SK-N-MC (cell line): ENCODE measurements around the gene SIK2.

ENCODE experiments used
- DNase-seq: peaks from one replicate; pipeline ENCODE4 v3.0.0-alpha.2; 2011; ENCODE audit warnings: low read depth, low spot score
- H3K27ac ChIP-seq: fragments of 200-600 bp; sonication (generic); 2 replicates; pipeline ENCODE4 v1.5.1; 2016; ENCODE audit warnings: mixed run types
- H3K36me3 ChIP-seq: fragments of 200-600 bp; sonication (generic); 2 replicates; pipeline ENCODE4 v1.6.1; 2017; ENCODE audit warnings: antibody characterized with exemption, low read length, mixed read lengths; ENCODE audit not compliant: insufficient read depth
- H3K4me3 ChIP-seq: fragments of 200-600 bp; sonication (generic); 2 replicates; pipeline ENCODE4 v1.5.1; 2016
- H3K9ac ChIP-seq: fragments of 200-600 bp; sonication (generic); 2 replicates; pipeline ENCODE4 v1.8.0; 2017; ENCODE audit warnings: mixed run types, mixed read lengths; ENCODE audit not compliant: insufficient read length
- H3K9me3 ChIP-seq: fragments of 200-600 bp; sonication (generic); 2 replicates; pipeline ENCODE4 v1.6.1; 2017; ENCODE audit warnings: low read depth, mild to moderate bottlenecking, antibody characterized with exemption, low read length, moderate library complexity, mixed read lengths
- EZH2 ChIP-seq: fragments of 200-600 bp; sonication (generic); IDR thresholded peaks from one replicate; pipeline ENCODE4 v1.6.1; 2017; ENCODE audit warnings: antibody characterized with exemption
- FOXP2 ChIP-seq: optimal IDR thresholded peaks from 2 replicates; pipeline ENCODE3; 2011; ENCODE audit warnings: mild to moderate bottlenecking, moderate library complexity; ENCODE audit not compliant: insufficient read depth; ENCODE audit errors: extremely low read length, control extremely low read depth
- POLR2AphosphoS5 ChIP-seq: IDR thresholded peaks from 2 replicates; pipeline ENCODE4 v1.6.1; 2012; ENCODE audit warnings: mild to moderate bottlenecking, low read depth, low read length, borderline replicate concordance

The SIK2 gene

DNA sequence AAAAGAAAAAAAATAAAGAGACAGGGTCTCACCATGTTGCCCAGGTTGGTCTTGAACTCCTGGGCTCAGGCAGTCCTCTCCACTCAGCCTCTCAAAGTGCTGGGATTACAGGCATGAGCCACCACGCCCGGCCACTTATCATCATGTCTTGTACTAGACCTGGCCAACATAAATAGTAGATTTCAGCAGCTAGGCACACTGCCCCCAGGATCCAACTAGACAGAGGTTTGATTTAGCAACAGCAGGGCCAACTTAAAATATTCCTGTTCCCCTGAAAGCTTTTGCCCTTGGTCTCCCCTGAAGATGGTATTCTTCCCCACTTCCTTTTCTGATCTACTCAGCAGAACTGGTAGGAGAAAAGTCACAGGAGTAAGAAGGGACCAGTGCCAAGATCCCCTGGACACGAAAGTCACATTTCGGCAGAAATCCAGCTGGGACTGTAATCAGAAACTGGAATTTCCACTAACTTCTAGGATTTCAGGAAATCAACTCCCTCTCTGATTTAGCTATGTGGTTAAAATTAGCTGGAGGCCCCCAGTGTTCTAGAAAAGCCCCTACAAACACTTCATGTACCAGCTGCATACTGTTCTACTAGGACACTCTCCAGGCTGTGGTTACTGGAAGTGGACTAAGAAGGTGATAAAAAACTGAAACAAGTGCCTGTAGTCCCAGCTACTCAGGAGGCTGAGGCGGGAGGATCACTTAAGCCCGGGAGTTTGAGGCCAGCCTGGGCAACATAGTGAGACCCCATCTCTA is 172.9 kb downstream of the SIK2 start:
- Histone ChIP-seq H3K9me3 (no peaks in the 10 kb centered on the region), H3K9ac (no peak overlapping the region), H3K4me3 (no peak overlapping the region), H3K27ac (no peak overlapping the region), H3K36me3 (no peaks in the 10 kb centered on the region)
- no peak for TF ChIP-seq EZH2
- no peak for TF ChIP-seq POLR2AphosphoS5
- no peak for TF ChIP-seq FOXP2
- no peak for DNase-seq

DNA sequence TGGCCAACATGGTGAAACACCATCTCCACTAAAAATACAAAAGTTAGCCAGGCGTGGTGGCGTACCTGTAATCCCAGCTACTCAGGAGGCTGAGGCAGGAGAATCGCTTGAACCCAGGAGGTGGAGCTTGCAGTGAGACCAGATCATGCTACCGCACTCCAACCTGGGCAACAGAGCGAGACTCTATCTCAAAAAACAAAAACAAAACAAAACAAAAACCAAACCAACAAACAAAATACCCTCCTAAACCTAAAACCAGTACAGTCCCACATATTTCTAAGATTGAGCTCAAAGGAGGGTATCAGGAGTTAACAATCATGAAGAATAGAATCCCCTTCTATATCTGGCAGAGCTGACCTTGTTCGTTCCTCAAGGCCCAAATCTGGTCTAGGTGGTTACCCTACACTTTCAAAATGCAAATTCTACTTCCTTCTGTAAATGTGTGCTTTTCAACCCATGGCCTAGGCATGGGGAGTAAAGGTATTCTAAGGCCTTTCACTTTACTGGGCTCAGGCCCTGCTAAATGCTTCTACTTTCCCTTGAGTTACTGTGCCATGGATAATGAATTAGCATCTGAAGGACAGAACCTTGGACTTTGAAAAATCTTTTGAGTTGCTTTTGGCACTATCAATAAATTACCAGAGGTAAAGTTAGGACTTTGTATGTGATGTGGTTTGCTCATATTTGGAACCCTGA is 174.3 kb downstream of the SIK2 start:
- H3K36me3 ChIP-seq, result no peaks in the 10 kb centered on the region
- H3K27ac ChIP-seq, result no peak overlapping the region
- H3K9me3 ChIP-seq, result no peaks in the 10 kb centered on the region
- no peak for DNase-seq
- H3K4me3 ChIP-seq, result no peak overlapping the region
- TF ChIP-seq EZH2 (no peak), FOXP2 (no peak), POLR2AphosphoS5 (no peak)
- H3K9ac ChIP-seq, result no peak overlapping the region

DNA sequence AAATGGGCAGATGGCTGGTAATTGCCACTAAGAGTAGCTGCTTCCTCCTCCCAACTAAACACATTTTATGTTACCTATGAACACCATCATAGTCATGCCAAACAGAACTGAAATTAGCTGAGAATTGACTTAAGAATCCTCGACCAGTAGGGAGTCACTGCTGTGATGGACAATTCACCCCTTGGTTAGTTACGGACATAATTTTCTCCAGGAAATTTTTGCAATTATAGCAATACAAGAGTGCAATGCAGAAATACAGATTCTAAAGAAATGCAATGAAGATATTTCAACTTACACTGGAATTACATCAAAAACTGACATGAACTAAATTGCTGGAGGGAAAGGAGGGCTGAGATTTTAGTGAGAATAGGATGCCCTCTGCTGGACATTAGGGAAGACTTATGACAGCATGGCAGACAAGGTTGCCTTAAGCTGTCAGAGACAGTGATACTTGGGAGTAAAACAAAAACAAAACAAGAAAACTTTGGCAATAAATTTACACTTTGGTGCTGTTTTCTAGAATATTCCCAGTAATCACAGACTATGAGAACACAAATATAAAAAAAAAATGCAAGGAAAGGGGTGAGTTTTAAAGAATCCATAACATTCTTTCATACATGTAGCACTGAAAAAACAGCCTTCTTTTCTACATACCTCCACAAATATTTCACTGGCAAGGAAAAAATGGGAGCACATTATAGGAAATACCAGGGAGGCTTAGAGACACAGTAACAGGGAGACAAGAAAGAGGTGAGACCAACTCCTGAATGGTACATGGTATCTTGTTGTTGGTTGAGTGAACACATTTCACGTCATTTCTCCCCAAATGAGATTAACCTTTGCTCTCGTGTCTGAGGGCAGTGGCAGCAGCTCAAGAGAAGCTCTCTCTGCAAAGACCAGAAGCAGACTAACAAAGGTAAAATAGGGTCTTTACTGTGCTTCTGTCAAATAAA is 175.1 kb downstream of the SIK2 start:
- peak; percentile 58 for DNase-seq
- Histone ChIP-seq H3K4me3 (no peak overlapping the region), H3K9ac (no peak overlapping the region), H3K27ac (0 out of 2 replicates have a peak overlapping the region, but pooled peaks have one; percentile 30), H3K9me3 (no peaks in the 10 kb centered on the region), H3K36me3 (no peaks in the 10 kb centered on the region)
- TF ChIP-seq FOXP2, result no peak
- no peak for TF ChIP-seq POLR2AphosphoS5
- no peak for TF ChIP-seq EZH2

DNA sequence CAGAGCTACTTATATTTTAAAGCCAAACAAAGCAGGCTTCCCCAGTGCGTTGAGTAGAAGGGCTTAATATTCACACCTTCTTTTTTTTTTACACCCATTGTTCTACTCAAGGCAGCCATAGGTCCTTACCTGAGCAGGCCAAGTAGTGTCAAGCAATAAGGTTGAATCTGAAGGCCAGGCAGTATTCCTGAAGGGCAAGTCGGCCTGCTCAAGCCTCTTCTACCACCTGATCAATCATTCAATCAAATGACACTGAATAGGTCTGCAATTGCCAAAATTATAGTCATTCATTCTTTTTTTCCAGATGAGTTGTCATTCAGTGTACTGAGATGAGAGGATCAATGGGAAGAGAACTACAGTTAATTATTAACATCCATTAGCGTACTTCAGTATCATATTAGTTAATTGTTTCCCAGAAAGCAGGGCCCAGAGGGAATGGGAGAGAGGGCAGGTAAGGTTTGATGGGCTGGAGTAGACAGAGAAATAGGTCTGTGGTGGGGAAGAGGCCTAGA is 175.9 kb downstream of the SIK2 start:
- no peak overlapping the region for H3K4me3 ChIP-seq
- no peaks in the 10 kb centered on the region for H3K36me3 ChIP-seq
- no peak overlapping the region for H3K27ac ChIP-seq
- H3K9me3 ChIP-seq, result no peaks in the 10 kb centered on the region
- no peak for DNase-seq
- TF ChIP-seq EZH2, result no peak
- no peak for TF ChIP-seq FOXP2
- H3K9ac ChIP-seq, result no peak overlapping the region

DNA sequence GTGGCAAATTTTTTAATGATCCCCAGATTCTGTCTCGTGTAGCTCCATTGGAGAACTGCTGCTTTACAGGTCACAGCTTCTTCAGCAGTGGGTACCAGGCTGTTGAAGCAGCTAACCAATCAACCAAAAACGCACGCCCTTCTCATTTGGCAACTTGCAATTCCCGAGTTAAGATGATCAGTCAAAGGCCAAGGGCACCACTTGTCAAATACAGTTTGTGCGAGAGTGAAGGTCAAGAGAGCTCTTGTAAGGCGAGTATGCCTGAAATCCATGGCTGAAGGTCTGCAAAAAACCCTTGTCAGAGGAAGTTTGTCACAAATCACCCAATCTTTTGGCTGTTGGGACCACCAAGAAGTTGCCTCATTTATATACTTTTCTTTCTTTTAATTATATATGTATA is 176.9 kb downstream of the SIK2 start:
- H3K27ac ChIP-seq, result no peak overlapping the region
- no peaks in the 10 kb centered on the region for H3K36me3 ChIP-seq
- H3K9ac ChIP-seq, result no peak overlapping the region
- no peak overlapping the region for H3K4me3 ChIP-seq
- no peak for TF ChIP-seq EZH2
- TF ChIP-seq POLR2AphosphoS5, result no peak
- no peak for TF ChIP-seq FOXP2
- DNase-seq, result no peak
- no peaks in the 10 kb centered on the region for H3K9me3 ChIP-seq
